ENCODE results near the gene SETBP1. TPM values are rescaled to one million over a fixed set of nuclear protein-coding genes. Genes with fewer than 3 reads are reported as not detected.

Gene SETBP1
- total and polyA plus RNA-seq, 9 of the 15 experiments (the other 6 are each of a cell fraction or from before 2014, with no cell fraction given) = under 0.01 to 0.13 (median 0.04) TPM

GRCh38 chr18:44779753-44780292 is 99.1 kb downstream of the SETBP1 start:
- H2AFZ ChIP-seq (ENCODE audit: low read depth, low read length) = no peak overlapping the region
- ChIA-PET POLR2A (no interaction called here), CTCF (ENCODE audit: low intra/inter-chr PET ratio) (no interaction called here)
- TF ChIP-seq ZNF398 (CRISPR knock-in tag; IDR thresholded peaks at IDR 0.05) = no peak
- no peak for TF ChIP-seq ZNF668 (CRISPR knock-in tag; IDR thresholded peaks at IDR 0.05)
- TF ChIP-seq, protein P1, sequence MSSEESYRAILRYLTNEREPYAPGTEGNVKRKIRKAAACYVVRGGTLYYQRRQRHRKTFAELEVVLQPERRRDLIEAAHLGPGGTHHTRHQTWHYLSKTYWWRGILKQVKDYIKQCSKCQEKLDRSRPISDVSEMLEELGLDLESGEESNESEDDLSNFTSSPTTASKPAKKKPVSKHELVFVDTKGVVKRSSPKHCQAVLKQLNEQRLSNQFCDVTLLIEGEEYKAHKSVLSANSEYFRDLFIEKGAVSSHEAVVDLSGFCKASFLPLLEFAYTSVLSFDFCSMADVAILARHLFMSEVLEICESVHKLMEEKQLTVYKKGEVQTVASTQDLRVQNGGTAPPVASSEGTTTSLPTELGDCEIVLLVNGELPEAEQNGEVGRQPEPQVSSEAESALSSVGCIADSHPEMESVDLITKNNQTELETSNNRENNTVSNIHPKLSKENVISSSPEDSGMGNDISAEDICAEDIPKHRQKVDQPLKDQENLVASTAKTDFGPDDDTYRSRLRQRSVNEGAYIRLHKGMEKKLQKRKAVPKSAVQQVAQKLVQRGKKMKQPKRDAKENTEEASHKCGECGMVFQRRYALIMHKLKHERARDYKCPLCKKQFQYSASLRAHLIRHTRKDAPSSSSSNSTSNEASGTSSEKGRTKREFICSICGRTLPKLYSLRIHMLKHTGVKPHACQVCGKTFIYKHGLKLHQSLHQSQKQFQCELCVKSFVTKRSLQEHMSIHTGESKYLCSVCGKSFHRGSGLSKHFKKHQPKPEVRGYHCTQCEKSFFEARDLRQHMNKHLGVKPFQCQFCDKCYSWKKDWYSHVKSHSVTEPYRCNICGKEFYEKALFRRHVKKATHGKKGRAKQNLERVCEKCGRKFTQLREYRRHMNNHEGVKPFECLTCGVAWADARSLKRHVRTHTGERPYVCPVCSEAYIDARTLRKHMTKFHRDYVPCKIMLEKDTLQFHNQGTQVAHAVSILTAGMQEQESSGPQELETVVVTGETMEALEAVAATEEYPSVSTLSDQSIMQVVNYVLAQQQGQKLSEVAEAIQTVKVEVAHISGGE (CRISPR knock-in tag; IDR thresholded peaks at IDR 0.05) = no peak
- no peak for TF ChIP-seq NUFIP1 (IDR thresholded peaks at IDR 0.05; ENCODE audit: partially characterized antibody)
- no peak for TF ChIP-seq ZBTB17 (CRISPR knock-in tag; IDR thresholded peaks at IDR 0.05)
- TF ChIP-seq ZNF316 (IDR thresholded peaks at IDR 0.05) = no peak
- TF ChIP-seq PHTF2 (CRISPR knock-in tag; IDR thresholded peaks at IDR 0.05) = no peak
- ATAC-seq = no peak
- H3K4me1 ChIP-seq (replicated peaks in 1 of 2; ENCODE audit: control insufficient read depth in 2 of 2, insufficient read depth in 2 of 2, low read length in 2 of 2) = no peaks in the 10 kb centered on the region
- in situ Hi-C loops (cut with MboI) = no loop called here
- 0% methylated on average over 9 of the region's 11 CpGs for WGBS (ENCODE audit: insufficient coverage, low coverage, missing lambda C conversion rate)
- H3K79me2 ChIP-seq (ENCODE audit: control insufficient read depth, insufficient read depth, low read length) = no peaks in the 10 kb centered on the region
- intact Hi-C loops (cut with micrococcal nuclease) = no loop called here
- no peaks in the 10 kb centered on the region for H4K20me1 ChIP-seq (replicated peaks; ENCODE audit: control insufficient read depth, insufficient read depth, low read length)
- no TSS peak for BruUV-seq (replicated peaks)
- H3K4me2 ChIP-seq (ENCODE audit: insufficient read depth, low read length) = no peak overlapping the region
- H3K27me3 ChIP-seq (ENCODE audit: control insufficient read depth in 2 of 2, insufficient read depth in 2 of 2, low read length in 2 of 2) = peaks cover 0 to 5% of the 10 kb centered on the region in 2 experiments; a peak in 1 of 5 replicates
- no peak overlapping the region for H3K4me3 ChIP-seq
- H3K27ac ChIP-seq (ENCODE audit: extremely low read depth, low read depth, low read length) = no peak overlapping the region
- no peaks in the 10 kb centered on the region for H3K36me3 ChIP-seq (ENCODE audit: control insufficient read depth, insufficient read depth, low read length)
- H3K9ac ChIP-seq (ENCODE audit: insufficient read depth in 1 of 2, low read depth in 2 of 2, low read length in 2 of 2) = no peak overlapping the region
- DNase-seq (ENCODE audit: extremely low read depth in 1 of 4, low spot score in 3 of 4) = no peak
- H3K9me3 ChIP-seq (replicated peaks; ENCODE audit: control insufficient read depth, insufficient read depth, low read depth, low read length) = no peaks in the 10 kb centered on the region
- no peak for FAIRE-seq
- H3K9me1 ChIP-seq (ENCODE audit: control insufficient read depth, insufficient read depth, low read length) = no peaks in the 10 kb centered on the region
